Adrenal gland (tissue), 5 donors: ENCODE measurements around the gene ARL15.

Source experiments
- CTCF ChIP-seq, 6 experiments: fragments of 450-650 bp in 4 of 6; fragments of 200-600 bp in 2 of 6; sonication (generic) in 1 of 6; IDR thresholded peaks; 1 replicate in 5 of 6; 2 replicates in 1 of 6; pipeline versions ENCODE4 v1.5.1 to v1.8.0; 2016 to 2021; ENCODE audit warnings: antibody characterized with exemption in 6 of 6, mild to moderate bottlenecking in 2 of 6, moderate library complexity in 1 of 6
- POLR2A ChIP-seq, 2 donors: fragments of 450-650 bp; IDR thresholded peaks; one replicate each; pipeline ENCODE4 v1.6.1; 2017; ENCODE audit warnings: antibody characterized with exemption in 2 of 2, mild to moderate bottlenecking in 2 of 2, moderate library complexity in 1 of 2
- donor health status: DM: no; HTN: no; CAD: no.

GRCh38 chr5:54009357-54009756, 301.0 kb downstream of the ARL15 start:
- TF ChIP-seq POLR2A (IDR thresholded peaks at IDR 0.05) (no peak), CTCF (IDR thresholded peaks at IDR 0.05) (no peak)
